ENCODE results near the gene CMTM8.
A peak's percentile ranks its signal among the peaks of the same experiment; 100 is the strongest.
"Not testable (repeated sequence)": the region's sequence is repeated elsewhere in the genome, so short reads cannot be mapped to it uniquely, and the experiment has no call there.

The CMTM8 gene

DNA sequence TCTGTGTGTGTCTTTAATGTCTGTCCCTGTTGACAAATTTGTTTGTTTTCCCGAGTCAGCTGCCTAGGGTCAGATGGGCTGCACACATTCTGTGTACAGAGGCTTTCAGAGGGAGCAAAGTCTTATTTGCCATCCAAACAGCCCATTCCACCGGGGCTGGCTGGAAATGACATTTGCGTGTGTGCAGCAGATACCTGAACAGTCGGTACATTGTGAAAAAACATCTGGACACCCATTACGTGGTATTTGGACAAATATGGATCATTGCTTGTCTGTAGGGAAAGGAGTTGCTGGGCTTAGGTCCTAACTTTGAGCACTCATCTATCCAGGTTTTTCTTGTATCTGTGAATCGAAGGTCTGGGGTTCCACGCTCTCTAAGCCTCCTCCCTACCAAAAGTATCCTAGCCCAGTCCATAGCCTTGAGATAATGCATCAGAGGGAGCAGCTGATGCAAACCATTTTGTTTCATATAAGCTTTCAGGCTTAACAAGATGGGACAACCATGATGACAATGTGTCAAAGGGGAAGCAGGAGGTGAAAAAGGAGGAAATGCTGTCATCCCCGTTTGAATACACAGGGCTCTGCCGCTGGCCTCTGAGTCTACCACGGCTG lies 22.2 kb upstream of the CMTM8 start:
- Mint-ChIP-seq H3K9me3 (peaks cover 17% of the 10 kb centered on the region), H3K4me3 (no peak overlapping the region), H3K27me3 (no peaks in the 10 kb centered on the region), H3K4me1 (ENCODE audit: low read depth) (no peaks in the 10 kb centered on the region), H3K36me3 (ENCODE audit: low read depth) (no peaks in the 10 kb centered on the region), H3K27ac (no peak overlapping the region)
- intact Hi-C loops (cut with micrococcal nuclease), result no loop called here

DNA sequence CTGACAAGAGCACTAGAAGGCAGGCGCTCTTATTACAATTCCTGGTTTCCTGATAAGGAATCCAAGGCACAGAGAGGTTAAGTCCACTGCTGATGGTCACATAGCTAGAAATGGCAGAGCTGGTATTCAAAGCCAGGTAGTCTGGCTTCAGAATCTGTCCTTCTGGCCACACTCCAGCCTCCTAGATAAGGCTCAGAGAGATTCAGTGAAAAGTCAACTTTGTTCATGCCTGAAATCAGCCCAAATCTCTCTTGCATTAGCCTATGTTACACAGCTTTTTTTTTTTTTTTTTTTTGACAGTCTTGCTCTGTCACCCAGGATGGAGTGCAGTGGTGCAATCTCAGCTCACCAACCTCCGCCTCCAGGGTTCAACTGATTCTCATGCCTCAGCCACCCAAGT lies 21.1 kb upstream of the CMTM8 start:
- H3K4me3 Mint-ChIP-seq, result no peak overlapping the region
- peaks cover 17% of the 10 kb centered on the region for H3K9me3 Mint-ChIP-seq
- no peak overlapping the region for H3K27ac Mint-ChIP-seq

DNA sequence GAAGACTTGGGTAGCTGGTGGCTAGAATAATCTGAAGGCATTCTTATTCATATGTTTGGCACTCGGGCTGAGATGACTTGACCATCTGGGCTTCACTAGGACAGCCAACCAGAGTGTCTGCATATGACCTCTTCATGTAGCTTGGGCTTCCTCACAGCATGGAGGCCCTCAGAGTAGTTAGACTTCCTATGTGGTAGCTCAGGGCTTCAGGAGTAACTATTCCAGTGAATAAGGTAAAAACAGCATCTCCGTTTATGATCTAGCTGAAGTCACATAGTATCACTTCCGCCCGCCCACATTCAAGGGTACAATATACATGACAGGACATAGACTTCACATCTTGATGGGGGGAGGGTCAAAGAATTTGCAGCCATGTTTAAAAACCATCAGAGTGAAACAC lies 18.9 kb upstream of the CMTM8 start:
- Mint-ChIP-seq H3K4me1 (ENCODE audit: low read depth) (no peaks in the 10 kb centered on the region), H3K36me3 (ENCODE audit: low read depth) (no peaks in the 10 kb centered on the region), H3K9me3 (peaks cover 17% of the 10 kb centered on the region), H3K27ac (no peak overlapping the region), H3K4me3 (no peak overlapping the region), H3K27me3 (peaks cover 1% of the 10 kb centered on the region)
- intact Hi-C loops (cut with micrococcal nuclease), result no loop called here

More for the DNA sequence above, 21.1 kb upstream of the CMTM8 start:
- intact Hi-C loops (cut with micrococcal nuclease), result no loop called here
- no peaks in the 10 kb centered on the region for H3K36me3 Mint-ChIP-seq (ENCODE audit: low read depth)
- H3K27me3 Mint-ChIP-seq, result no peaks in the 10 kb centered on the region
- H3K4me1 Mint-ChIP-seq (ENCODE audit: low read depth), result no peaks in the 10 kb centered on the region

- H3K4me3 Mint-ChIP-seq, result no peak overlapping the region
- intact Hi-C loops (cut with micrococcal nuclease), result no loop called here
- no peaks in the 10 kb centered on the region for H3K36me3 Mint-ChIP-seq (ENCODE audit: low read depth)
- peaks cover 17% of the 10 kb centered on the region for H3K9me3 Mint-ChIP-seq
- H3K27me3 Mint-ChIP-seq, result peaks cover 1% of the 10 kb centered on the region
- no peaks in the 10 kb centered on the region for H3K4me1 Mint-ChIP-seq (ENCODE audit: low read depth)
- H3K27ac Mint-ChIP-seq, result no peak overlapping the region
These were observed 18.5 kb upstream of the CMTM8 start for GRCh38 chr3:32220006-32220405.

- peaks cover 17% of the 10 kb centered on the region for H3K9me3 Mint-ChIP-seq
- no peaks in the 10 kb centered on the region for H3K36me3 Mint-ChIP-seq (ENCODE audit: low read depth)
- H3K27ac Mint-ChIP-seq, result no peak overlapping the region
- H3K4me1 Mint-ChIP-seq (ENCODE audit: low read depth), result no peaks in the 10 kb centered on the region
- H3K4me3 Mint-ChIP-seq, result no peak overlapping the region
- intact Hi-C loops (cut with micrococcal nuclease), result no loop called here
- H3K27me3 Mint-ChIP-seq, result peaks cover 3% of the 10 kb centered on the region
These were observed 15.5 kb upstream of the CMTM8 start for GRCh38 chr3:32222950-32223349.

GRCh38 chr3:32224016-32224516 lies 14.4 kb upstream of the CMTM8 start:
- Mint-ChIP-seq H3K4me3 (no peak overlapping the region), H3K36me3 (ENCODE audit: low read depth) (no peaks in the 10 kb centered on the region), H3K4me1 (ENCODE audit: low read depth) (no peaks in the 10 kb centered on the region), H3K27me3 (peaks cover 6% of the 10 kb centered on the region), H3K27ac (no peak overlapping the region), H3K9me3 (peaks cover 15% of the 10 kb centered on the region)
- intact Hi-C loops (cut with micrococcal nuclease), result no loop called here

DNA sequence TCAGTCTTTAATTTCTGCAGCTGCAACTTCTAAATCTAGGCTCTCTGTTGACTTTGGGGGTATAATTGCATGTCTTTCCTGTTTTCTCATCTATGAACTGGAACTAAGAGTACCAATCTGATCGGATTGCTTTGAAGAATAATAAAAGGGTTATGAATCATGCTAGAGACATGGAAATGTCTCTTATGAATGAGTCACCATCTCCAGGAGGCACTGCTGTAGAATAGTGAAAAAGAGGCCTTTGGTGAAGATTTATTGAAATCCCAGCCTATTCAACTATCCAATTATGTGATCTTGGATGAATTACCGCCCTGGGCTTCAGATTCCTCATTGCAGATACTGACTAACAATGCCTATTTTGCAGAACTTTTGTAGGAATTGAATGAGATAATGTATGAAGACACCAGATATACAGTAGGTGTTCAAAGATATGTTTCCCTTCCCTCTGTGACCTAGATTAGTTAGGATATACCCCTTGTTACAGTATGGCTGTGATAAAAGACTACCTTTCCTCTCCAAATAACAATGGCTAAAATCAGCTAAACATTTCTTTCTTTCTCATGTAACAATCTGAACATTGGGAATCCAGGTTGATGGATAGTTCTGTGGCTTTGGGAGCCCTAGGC lies 11.5 kb upstream of the CMTM8 start:
- no peak overlapping the region for H3K27ac Mint-ChIP-seq
- no peaks in the 10 kb centered on the region for H3K36me3 Mint-ChIP-seq (ENCODE audit: low read depth)
- H3K4me3 Mint-ChIP-seq, result no peak overlapping the region
- no peaks in the 10 kb centered on the region for H3K4me1 Mint-ChIP-seq (ENCODE audit: low read depth)
- peaks cover 6% of the 10 kb centered on the region for H3K27me3 Mint-ChIP-seq
- H3K9me3 Mint-ChIP-seq, result no peaks in the 10 kb centered on the region
- intact Hi-C loops (cut with micrococcal nuclease), result no loop called here

DNA sequence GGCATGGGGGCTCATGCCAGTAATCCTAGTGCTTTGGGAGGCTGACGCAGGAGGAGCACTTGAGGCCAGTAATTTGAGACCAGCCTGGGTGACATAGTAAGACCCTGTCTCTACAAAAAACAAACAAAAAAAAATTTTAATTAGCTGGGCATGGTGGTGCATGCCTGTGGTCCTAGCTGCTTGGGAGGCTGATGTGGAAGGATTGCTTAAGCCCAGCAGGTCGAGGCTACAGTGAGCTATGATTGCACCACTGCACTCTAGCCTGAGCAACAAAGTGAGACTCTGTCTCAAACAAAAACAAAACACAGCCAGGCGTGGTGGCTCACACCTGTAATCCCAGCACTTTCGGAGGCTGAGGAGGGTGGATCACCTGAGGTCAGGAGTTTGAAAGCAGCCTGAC lies 9.7 kb upstream of the CMTM8 start:
- H3K36me3 Mint-ChIP-seq (ENCODE audit: low read depth); H3K4me1 Mint-ChIP-seq (ENCODE audit: low read depth); H3K4me3 Mint-ChIP-seq; intact Hi-C loops (cut with micrococcal nuclease); H3K27me3 Mint-ChIP-seq; H3K9me3 Mint-ChIP-seq; H3K27ac Mint-ChIP-seq: not testable (repeated sequence)

- no peaks in the 10 kb centered on the region for H3K36me3 Mint-ChIP-seq (ENCODE audit: low read depth)
- H3K9me3 Mint-ChIP-seq, result no peaks in the 10 kb centered on the region
- intact Hi-C loops (cut with micrococcal nuclease), result no loop called here
These were observed 8.9 kb upstream of the CMTM8 start for GRCh38 chr3:32229565-32229964.

DNA sequence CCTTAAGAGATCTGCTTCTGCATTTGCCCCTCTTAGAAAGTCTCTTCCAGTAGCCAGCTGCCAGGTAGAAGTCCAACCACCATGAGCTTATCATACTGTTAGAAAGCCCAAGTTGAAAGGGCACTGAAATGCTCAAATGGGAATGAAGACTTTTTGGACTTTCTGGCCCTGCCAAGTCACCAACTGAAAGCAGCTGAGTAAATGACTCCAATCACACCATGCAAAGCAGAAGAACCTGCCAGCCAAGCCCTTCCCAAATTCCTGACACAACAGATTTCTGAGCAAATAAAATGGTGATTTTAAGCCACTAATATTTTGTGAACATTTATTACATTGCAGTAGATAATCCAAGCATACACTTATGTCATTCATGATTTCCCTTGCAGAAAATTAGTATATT lies 2.1 kb upstream of the CMTM8 start:
- no peak overlapping the region for H3K27ac Mint-ChIP-seq
- intact Hi-C loops (cut with micrococcal nuclease), result no loop called here
- peaks cover 23% of the 10 kb centered on the region for H3K4me1 Mint-ChIP-seq (ENCODE audit: low read depth)
- H3K4me3 Mint-ChIP-seq, result no peak overlapping the region
- no peaks in the 10 kb centered on the region for H3K36me3 Mint-ChIP-seq (ENCODE audit: low read depth)
- H3K27me3 Mint-ChIP-seq, result peaks cover 52% of the 10 kb centered on the region
- H3K9me3 Mint-ChIP-seq, result peaks cover 16% of the 10 kb centered on the region

More at GRCh38 chr3:32229565-32229964, 8.9 kb upstream of the CMTM8 start:
- Mint-ChIP-seq H3K4me3 (no peak overlapping the region), H3K27me3 (peaks cover 6% of the 10 kb centered on the region), H3K27ac (no peak overlapping the region), H3K4me1 (ENCODE audit: low read depth) (no peaks in the 10 kb centered on the region)

- peaks cover 23% of the 10 kb centered on the region for H3K4me1 Mint-ChIP-seq (ENCODE audit: low read depth)
- H3K9me3 Mint-ChIP-seq, result peaks cover 16% of the 10 kb centered on the region
- H3K27me3 Mint-ChIP-seq, result peaks cover 55% of the 10 kb centered on the region
- no peaks in the 10 kb centered on the region for H3K36me3 Mint-ChIP-seq (ENCODE audit: low read depth)
- H3K4me3 Mint-ChIP-seq, result peak overlapping the region; percentile 80
- no peak overlapping the region for H3K27ac Mint-ChIP-seq
- intact Hi-C loops (cut with micrococcal nuclease), result no loop called here
These were observed 619 bp upstream of the CMTM8 start for GRCh38 chr3:32237670-32238452.

DNA sequence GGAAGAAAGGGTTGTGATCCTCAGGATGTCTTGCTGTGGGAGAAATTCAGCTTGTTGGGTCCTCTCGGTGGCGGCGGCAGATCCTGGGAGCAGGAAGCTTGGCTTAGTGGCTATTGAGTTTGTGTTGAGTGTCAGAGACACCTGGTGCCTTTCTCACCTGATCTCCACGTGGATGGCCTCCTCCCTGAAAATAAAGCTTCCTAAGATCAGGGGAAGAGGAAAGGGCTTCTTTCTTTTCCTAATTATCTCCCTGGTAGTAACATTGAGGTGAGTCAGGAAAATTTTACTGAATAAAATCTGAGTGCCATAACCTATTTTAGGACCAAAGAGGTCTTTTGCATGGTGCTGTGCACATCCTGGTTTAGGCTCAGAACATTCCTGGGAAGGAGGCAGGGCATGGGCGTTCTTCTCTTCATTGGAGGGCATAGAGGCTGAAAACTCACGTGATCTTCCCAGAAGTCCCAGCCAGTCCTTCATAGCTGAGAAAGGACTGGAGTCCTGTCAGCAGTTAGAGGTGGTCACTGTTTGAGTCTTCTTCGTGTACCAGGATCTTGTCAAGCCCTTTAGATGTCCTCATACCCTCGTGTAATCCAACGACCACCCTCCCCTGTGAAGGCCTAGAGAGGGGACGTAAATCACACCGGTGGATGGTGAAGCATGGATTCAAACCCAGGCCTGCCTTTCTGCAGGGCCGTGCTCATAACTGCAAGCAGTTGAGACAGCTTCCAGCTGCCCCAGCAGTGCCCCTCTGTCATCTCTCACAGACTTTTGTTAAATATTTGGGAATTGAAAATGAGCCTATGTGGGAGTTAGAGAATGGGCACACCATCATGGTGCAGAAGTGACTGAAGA lies 1.1 kb downstream of the CMTM8 start:
- H3K4me3 Mint-ChIP-seq, result peak overlapping the region; percentile 80
- intact Hi-C loops (cut with micrococcal nuclease), result no loop called here
- H3K4me1 Mint-ChIP-seq (ENCODE audit: low read depth), result peaks cover 23% of the 10 kb centered on the region
- H3K27me3 Mint-ChIP-seq, result peaks cover 62% of the 10 kb centered on the region
- peaks cover 16% of the 10 kb centered on the region for H3K9me3 Mint-ChIP-seq
- H3K36me3 Mint-ChIP-seq (ENCODE audit: low read depth), result no peaks in the 10 kb centered on the region
- peak overlapping the region; percentile 11 for H3K27ac Mint-ChIP-seq

DNA sequence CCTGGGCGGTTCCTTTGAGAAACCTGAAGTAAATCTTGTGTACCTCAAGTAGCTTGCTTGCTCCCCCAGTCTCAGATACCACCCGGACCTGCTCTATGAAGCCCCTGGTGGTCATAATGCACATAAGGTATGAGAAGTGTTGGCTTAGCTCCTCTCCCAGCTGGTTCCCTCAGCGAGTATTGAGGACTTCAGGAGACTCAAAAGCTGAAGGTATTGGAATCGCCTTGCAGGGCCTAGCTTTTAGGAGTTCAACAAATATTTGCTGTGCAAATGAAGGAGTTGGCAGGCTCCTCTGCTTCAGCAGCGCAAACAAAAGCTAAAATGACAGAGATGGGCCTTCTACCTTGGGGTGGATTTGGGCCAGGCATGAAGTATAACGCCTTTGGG lies 1.7 kb downstream of the CMTM8 start:
- no peak overlapping the region for H3K4me3 Mint-ChIP-seq
- no peak overlapping the region for H3K27ac Mint-ChIP-seq
- intact Hi-C loops (cut with micrococcal nuclease), result no loop called here
- peaks cover 16% of the 10 kb centered on the region for H3K9me3 Mint-ChIP-seq
- no peaks in the 10 kb centered on the region for H3K36me3 Mint-ChIP-seq (ENCODE audit: low read depth)
- peaks cover 65% of the 10 kb centered on the region for H3K27me3 Mint-ChIP-seq
- H3K4me1 Mint-ChIP-seq (ENCODE audit: low read depth), result peaks cover 23% of the 10 kb centered on the region

DNA sequence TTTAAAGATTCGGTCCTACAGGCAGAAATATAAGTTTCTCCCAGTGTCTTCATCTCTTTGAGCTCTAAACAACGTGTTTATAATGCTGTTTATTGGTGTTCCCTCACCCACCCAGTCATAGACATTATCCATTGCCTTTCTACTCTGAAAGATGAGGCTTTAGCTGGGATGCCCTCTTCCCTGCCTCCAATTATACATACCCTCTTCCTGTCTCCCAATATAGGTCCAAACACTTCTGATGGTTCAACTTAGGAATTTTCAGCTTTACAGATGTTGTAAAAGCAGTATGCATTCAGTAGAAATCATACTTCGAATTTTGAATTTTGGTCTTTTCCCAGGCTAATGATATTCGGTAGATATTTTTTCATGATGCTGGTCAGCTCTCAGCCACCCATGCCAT lies 2.6 kb downstream of the CMTM8 start:
- Mint-ChIP-seq H3K36me3 (ENCODE audit: low read depth) (no peaks in the 10 kb centered on the region), H3K9me3 (peaks cover 9% of the 10 kb centered on the region), H3K27ac (no peak overlapping the region), H3K4me1 (ENCODE audit: low read depth) (peaks cover 24% of the 10 kb centered on the region), H3K4me3 (no peak overlapping the region), H3K27me3 (peaks cover 62% of the 10 kb centered on the region)
- intact Hi-C loops (cut with micrococcal nuclease), result no loop called here

All from dendritic cell treated with granulocyte-macrophage colony-stimulating factor and Interleukin-4, amounts not matched to agents 40 ng/mL and 50 ng/mL, for 4 days (primary cell).